ENCODE data around the gene ARL17B.
"Not testable (repeated sequence)": the region's sequence is repeated elsewhere in the genome, so short reads cannot be mapped to it uniquely, and the experiment has no call there.

The ARL17B gene

DNA sequence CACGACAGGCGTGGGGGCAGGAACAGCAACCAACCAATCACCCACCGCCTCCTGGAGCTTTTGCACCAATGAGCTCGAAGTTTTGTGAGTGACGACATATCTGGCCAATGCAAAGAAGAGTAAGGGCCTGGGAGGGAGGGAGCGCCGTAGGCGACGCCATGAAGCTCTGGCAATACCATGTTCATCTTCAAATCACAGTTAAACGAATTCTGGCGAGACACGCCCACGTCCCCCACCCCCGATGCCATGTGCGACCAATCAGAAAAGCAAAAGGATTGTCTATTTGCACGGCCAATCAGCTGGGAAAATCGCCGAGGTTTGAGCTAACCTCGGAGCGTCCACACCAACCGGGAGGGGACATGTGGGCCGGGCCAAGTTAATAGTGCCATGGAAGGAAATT, at the start of gene ARL17B:
Gene ARL17B, minus strand, starts transcription at position 12 of the 400 bp plus-strand sequence. CDS start 3,369 bp downstream, outside the sequence.
- DNase-seq (ENCODE audit: low read depth, low spot score), result not testable (repeated sequence)

DNA sequence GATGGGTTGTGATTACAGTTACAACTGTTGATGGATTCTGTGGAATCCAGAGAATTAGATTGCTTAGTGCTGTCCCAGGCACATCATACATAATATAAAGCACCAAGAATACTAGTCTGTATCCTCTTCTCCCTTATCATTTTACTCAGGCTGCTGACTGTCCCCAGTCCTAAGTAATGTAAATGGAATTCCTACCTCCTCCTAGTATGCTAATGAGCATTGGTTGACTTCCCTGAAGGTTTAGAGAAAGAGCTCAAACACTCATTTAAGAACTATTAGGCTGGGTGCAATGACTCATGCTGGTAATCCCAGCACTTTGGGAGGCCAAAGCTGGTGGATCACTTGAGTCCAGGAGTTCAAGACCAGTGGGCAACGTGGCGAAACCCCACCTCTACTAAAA, 48.3 kb upstream of the ARL17B start:
- not testable (repeated sequence) for DNase-seq (ENCODE audit: low read depth, low spot score)

GRCh38 chr17:46407155-46407554, 45.6 kb upstream of the ARL17B start:
- not testable (repeated sequence) for DNase-seq (ENCODE audit: low read depth, low spot score)

DNA sequence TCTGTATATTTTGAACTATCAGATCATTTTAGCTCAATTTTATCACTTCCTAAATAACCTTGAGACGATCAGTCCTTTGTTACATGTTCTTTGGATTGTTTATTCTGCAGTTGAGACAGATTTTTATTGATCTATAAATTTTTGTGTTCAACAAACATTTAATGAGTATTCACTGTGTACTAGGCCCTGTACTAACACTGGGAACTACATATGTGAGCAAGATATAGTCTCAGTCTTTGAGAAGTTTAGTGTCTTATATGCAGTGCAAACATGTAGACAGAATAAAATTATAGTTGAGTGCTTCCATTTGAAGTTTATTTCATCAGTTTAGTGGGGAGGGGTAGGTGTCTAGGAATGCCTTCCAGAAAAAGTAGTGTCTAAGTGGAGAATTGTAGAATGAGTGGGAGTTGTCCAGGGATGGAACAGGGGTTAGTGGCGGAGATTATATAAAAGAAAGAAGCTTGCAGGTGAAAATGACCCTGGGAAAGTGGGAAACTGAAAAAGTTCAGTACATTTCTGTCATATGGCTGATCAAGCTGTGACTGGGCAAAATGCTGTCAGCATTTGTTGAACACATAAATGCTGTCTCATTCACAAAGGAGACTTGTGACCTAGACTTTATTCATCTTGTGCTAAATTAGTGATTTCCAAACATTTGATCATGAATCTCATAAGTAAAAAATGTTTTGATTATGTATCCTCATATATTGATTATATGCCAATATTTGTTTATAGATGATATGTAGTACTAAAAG, 39.6 kb upstream of the ARL17B start:
- not testable (repeated sequence) for DNase-seq (ENCODE audit: low read depth, low spot score)

- not testable (repeated sequence) for DNase-seq (ENCODE audit: low read depth, low spot score)
These were observed 39.0 kb upstream of the ARL17B start for GRCh38 chr17:46400543-46400942.

GRCh38 chr17:46399993-46400392, 38.4 kb upstream of the ARL17B start:
- not testable (repeated sequence) for DNase-seq (ENCODE audit: low read depth, low spot score)

DNA sequence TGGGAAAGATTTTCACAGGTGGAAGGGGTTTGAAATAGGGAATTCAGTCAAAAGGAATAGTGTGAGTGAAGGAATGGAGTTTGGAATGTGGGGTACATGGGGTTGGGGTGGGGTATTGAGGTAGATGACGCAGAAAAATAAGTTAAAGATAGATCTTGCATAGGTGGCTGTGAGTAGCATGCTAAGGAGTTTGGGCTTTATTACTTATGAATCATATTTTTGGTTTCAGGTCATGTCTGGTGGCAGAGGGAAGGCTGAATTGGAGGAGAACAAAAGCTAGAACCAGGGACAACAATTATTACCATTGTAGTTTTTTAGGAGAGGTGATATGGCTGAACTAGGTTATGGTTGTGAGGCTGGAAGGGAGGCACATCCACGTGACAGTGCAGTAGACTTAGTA, 34.7 kb upstream of the ARL17B start:
- not testable (repeated sequence) for DNase-seq (ENCODE audit: low read depth, low spot score)

DNA sequence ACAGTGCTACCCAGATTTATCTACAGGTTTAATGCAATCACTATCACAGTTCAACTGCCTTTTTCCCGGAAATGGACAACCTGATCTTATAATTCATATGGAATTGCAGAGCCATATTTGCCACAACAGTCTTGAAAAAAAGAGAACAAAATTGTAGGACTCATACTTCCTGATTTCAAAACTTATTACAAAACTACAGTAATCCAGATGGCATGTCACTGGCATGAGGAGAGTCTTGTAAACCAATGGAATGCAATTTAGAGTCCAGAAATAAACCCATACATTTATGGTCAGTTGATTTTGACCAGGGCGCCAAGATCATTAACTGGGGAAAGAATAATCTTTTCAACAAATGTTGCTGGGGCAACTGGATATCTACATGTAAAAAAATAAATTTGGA, 32.1 kb upstream of the ARL17B start:
- not testable (repeated sequence) for DNase-seq (ENCODE audit: low read depth, low spot score)

DNA sequence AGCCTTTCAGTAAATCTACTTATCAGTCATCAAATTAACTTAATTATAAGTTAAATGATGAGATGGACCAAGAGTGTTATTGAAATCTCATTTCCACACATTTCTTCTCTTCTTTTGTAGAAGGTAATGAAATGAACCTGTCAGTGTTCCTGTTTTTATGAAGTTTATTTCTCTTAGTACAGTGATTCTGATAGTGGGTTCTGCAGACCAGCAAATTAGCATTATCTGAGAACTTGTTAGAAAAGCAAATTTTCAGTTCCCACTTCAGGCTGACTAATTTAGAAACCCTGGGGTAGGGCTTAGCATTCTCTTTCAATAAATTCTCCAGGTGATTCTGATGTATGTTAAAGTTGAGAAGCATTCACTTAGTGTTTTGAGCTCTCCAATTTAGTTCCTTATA, 23.9 kb upstream of the ARL17B start:
- DNase-seq (ENCODE audit: low read depth, low spot score), result not testable (repeated sequence)

DNA sequence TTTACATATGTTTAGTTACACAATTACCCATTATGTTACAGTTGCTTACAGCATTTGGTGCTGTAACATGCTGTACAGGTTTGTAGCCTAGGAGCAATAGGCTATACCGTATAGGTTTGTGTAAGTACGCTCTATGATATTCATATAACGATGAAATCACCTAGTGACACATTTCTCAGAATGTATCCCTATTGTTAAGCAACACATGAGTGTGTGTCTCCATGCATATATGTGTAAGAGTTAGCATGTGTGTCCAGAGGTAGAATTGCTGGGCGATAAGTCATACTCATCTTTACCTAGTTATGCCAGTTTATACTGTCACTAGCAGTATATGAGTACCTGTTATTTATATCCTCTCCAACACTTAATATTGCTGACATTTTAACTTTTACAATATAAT, 21.6 kb upstream of the ARL17B start:
- not testable (repeated sequence) for DNase-seq (ENCODE audit: low read depth, low spot score)

GRCh38 chr17:46373418-46373817, 11.9 kb upstream of the ARL17B start:
- not testable (repeated sequence) for DNase-seq (ENCODE audit: low read depth, low spot score)

DNA sequence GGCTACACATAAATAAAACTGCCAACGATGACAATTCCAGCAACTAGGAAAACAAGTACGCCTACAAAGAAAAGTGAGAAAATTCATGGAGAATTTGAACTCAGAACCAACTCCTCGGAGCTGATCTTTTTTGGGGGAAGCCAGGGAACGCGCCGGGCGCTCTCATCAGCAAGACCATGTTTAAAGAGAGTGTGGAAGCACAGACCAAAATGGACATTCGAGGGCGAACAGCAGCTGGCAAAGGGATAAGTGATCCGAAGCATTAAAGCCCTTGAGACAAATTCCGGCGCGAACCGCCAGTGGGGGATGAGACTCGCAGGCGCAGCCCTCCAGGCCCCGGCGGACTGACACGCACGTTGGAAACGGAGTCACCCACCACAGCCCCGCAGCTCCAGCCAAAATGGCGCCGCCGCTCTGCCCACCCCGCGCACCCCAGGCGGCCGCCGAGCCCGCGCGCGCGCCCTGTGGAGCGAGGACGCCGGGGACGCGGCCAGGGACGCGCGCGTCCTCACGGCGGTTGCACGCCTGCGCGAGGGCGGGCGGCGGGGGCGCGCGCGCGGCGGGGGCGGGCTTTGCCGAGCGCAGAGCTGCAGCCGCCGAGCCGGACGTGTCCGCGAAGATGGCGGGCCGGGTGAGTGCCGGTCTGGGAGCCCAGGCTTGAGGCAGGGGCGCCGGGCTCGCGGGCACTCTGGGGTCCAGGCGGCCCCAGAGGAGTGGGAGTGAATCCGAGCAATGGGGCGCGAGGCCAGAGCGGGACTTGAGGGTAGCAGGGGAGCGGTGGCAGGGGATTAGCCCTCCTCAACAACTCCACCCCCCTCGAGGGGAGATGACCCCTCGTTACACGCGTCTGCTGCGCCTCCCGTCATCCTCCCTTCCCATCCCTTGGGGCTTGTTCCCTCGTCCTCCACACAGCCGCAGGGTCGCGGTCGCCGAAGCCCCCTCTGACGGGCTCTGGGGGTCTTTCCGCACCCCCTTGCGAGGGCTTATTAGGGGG, 11.0 kb upstream of the ARL17B start:
- DNase-seq (ENCODE audit: low read depth, low spot score), result not testable (repeated sequence)

- DNase-seq (ENCODE audit: low read depth, low spot score), result not testable (repeated sequence)
These were observed 6.0 kb upstream of the ARL17B start for GRCh38 chr17:46367520-46367919.

- DNase-seq (ENCODE audit: low read depth, low spot score), result not testable (repeated sequence)
These were observed 326 bp downstream of the ARL17B start for GRCh38 chr17:46361145-46361735.

DNA sequence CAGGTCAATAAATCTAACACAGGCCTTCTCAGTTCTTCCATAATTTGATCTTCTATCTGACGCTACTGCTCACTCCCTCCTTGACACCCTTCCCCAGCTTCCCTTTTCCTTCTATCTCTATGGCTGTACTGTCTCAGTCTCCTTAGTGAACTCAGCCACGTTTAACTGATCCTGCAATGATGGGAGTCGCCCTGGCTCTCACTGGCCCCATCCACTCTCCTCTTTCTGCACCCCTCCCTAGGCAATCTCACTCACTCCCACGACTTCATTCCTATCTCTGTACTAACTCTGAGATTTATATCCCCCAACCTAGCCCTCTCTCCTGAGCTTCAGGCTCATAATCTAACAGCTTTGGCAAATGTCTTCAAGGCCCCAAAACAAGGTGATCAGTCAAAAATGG, 7.7 kb downstream of the ARL17B start:
- not testable (repeated sequence) for DNase-seq (ENCODE audit: low read depth, low spot score)

- not testable (repeated sequence) for DNase-seq (ENCODE audit: low read depth, low spot score)
These were observed 12.5 kb downstream of the ARL17B start for GRCh38 chr17:46349060-46349459.

DNA sequence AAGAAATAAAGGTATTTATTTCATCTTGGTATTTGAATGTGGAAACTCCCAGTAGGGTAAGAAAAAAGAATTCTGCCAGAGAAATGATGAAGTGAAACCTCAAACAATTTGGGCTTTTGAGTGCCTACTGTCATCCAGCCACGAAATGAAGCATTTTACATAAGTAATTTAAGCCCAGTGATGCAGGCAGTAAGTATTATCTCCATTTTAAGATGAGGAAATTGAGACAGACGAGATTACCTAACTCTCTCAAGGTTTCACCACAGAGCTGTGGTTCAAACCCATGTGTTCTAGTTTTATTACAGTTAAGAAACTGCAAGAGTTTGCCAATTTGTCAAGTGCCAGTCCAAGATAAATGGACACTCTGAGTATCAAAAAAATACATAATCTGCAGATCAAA, 13.2 kb downstream of the ARL17B start:
- not testable (repeated sequence) for DNase-seq (ENCODE audit: low read depth, low spot score)

GRCh38 chr17:46342131-46342530, 19.4 kb downstream of the ARL17B start:
- DNase-seq (ENCODE audit: low read depth, low spot score), result not testable (repeated sequence)

DNA sequence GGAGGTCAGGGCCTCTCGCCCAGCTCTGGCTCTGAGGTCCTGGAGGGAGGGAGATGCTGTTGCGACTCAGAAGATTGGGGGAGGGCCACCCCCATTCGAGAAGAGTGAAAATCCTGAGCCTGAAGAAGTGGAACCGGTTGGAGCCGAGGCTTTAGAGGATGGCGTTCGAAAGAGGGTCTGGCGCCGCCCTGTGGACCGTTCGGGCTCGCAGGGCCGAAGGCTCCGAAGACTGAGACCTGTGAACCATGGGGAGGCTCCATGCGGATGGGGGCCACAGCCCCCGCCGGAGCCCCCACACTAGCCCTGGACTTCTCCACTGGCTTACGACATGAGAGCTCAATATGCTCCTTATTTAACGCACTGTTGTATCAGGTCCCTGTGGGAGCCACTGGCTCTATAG, 20.3 kb downstream of the ARL17B start:
- not testable (repeated sequence) for DNase-seq (ENCODE audit: low read depth, low spot score)

- DNase-seq (ENCODE audit: low read depth, low spot score), result not testable (repeated sequence)
These were observed 66.7 kb downstream of the ARL17B start, which contains the start of gene LRRC37A for GRCh38 chr17:46294831-46295230. LRRC37A (plus strand) TSS chr17:46295131; CDS start chr17:46295134, 3 bp downstream.

- DNase-seq (ENCODE audit: low read depth, low spot score), result not testable (repeated sequence)
These were observed 69.9 kb downstream of the ARL17B start for GRCh38 chr17:46291618-46292017.

Data from iPS DF 19.7 (cell line).